ENCODE data around the gene FLNC.

DNA sequence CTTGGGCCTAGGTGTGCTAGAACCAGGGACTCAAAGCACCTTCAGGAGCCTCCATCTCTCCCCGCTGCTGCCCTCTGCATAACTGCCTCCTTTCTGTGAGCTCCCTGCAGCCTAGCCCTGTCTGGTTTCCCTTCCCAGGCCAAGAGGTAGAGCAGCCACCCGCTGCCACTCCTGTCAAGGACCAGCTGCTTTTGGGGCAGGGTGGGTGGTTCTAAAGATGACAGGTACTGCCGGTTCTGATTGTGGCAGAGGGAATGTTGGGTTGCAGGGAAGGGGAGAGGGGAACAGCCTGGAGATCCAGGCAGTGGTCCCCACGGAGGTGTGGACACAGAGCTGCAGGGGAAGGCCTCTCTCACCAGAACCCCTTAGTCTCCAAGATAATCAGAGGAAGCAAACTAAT is 3.7 kb upstream of the FLNC start:
- TF ChIP-seq CTCF (IDR thresholded peaks at IDR 0.05) (no peak), EZH2 (IDR thresholded peaks at IDR 0.05) (no peak), EZH2phosphoT487 (IDR thresholded peaks at IDR 0.05) (no peak)
